Activated naive CD8-positive, alpha-beta T cell treated with anti-CD3 and anti-CD28 coated beads, Interleukin-2, amount 50 U/mL, for 24 hours (primary cell): ENCODE data around the gene TMEM132C.

Source experiments
- ATAC-seq: fragments of 150-1000 bp; cut with Tn5 transposase; one replicate; pipeline ENCODE4 v1.10.0; 2021
- DNase-seq: peaks from one replicate; pipeline ENCODE4 v3.0.0; 2021
- H3K27ac Mint-ChIP-seq: one replicate; pipeline ENCODE4 v1.8.0; 2021; ENCODE audit warnings: mild to moderate bottlenecking, mixed read lengths
- H3K27me3 Mint-ChIP-seq: one replicate; pipeline ENCODE4 v1.8.0; 2021; ENCODE audit warnings: mixed read lengths
- H3K36me3 Mint-ChIP-seq: one replicate; pipeline ENCODE4 v1.8.0; 2021; ENCODE audit warnings: low read depth, mixed read lengths
- H3K4me1 Mint-ChIP-seq: one replicate; pipeline ENCODE4 v1.8.0; 2021; ENCODE audit warnings: mixed read lengths
- H3K4me3 Mint-ChIP-seq: one replicate; pipeline ENCODE4 v1.8.0; 2021; ENCODE audit warnings: mild to moderate bottlenecking, moderate library complexity, mixed read lengths
- H3K9me3 Mint-ChIP-seq: one replicate; pipeline ENCODE4 v1.8.0; 2021; ENCODE audit warnings: mixed read lengths

TMEM132C gene

GRCh38 chr12:128444598-128444997 is 177.6 kb downstream of the TMEM132C start:
- Mint-ChIP-seq H3K9me3 (no peaks in the 10 kb centered on the region), H3K4me1 (no peaks in the 10 kb centered on the region), H3K27ac (no peak overlapping the region), H3K4me3 (no peak overlapping the region), H3K36me3 (no peaks in the 10 kb centered on the region), H3K27me3 (no peaks in the 10 kb centered on the region)
- ATAC-seq = no peak
- no peak for DNase-seq

GRCh38 chr12:128445415-128446127 is 178.6 kb downstream of the TMEM132C start:
- Mint-ChIP-seq H3K4me1 (no peaks in the 10 kb centered on the region), H3K27me3 (no peaks in the 10 kb centered on the region), H3K27ac (no peak overlapping the region), H3K4me3 (no peak overlapping the region), H3K9me3 (no peaks in the 10 kb centered on the region), H3K36me3 (no peaks in the 10 kb centered on the region)
- ATAC-seq (no peak), DNase-seq (no peak)

GRCh38 chr12:128449146-128449894 is 182.3 kb downstream of the TMEM132C start:
- Mint-ChIP-seq H3K4me1 (no peaks in the 10 kb centered on the region), H3K27me3 (no peaks in the 10 kb centered on the region), H3K4me3 (no peak overlapping the region), H3K9me3 (no peaks in the 10 kb centered on the region), H3K36me3 (no peaks in the 10 kb centered on the region), H3K27ac (no peak overlapping the region)
- DNase-seq (no peak), ATAC-seq (no peak)

- H3K27ac Mint-ChIP-seq = no peak overlapping the region
- ATAC-seq = no peak
Measured at GRCh38 chr12:128450810-128451209, 183.8 kb downstream of the TMEM132C start.

GRCh38 chr12:128455851-128456250 is 188.9 kb downstream of the TMEM132C start:
- H3K36me3 Mint-ChIP-seq = no peaks in the 10 kb centered on the region
- no peak overlapping the region for H3K27ac Mint-ChIP-seq
- DNase-seq (no peak), ATAC-seq (no peak)
- H3K27me3 Mint-ChIP-seq = no peaks in the 10 kb centered on the region
- H3K4me3 Mint-ChIP-seq = no peak overlapping the region
- H3K4me1 Mint-ChIP-seq = no peaks in the 10 kb centered on the region
- H3K9me3 Mint-ChIP-seq = peaks cover 5% of the 10 kb centered on the region

More at GRCh38 chr12:128450810-128451209, 183.8 kb downstream of the TMEM132C start:
- H3K4me1 Mint-ChIP-seq = no peaks in the 10 kb centered on the region
- no peaks in the 10 kb centered on the region for H3K27me3 Mint-ChIP-seq
- peaks cover 4% of the 10 kb centered on the region for H3K9me3 Mint-ChIP-seq
- no peak for DNase-seq
- H3K4me3 Mint-ChIP-seq = no peak overlapping the region
- H3K36me3 Mint-ChIP-seq = no peaks in the 10 kb centered on the region

GRCh38 chr12:128456922-128457321 is 190.0 kb downstream of the TMEM132C start:
- Mint-ChIP-seq H3K27ac (no peak overlapping the region), H3K36me3 (no peaks in the 10 kb centered on the region), H3K4me3 (no peak overlapping the region), H3K4me1 (no peaks in the 10 kb centered on the region), H3K9me3 (peaks cover 5% of the 10 kb centered on the region), H3K27me3 (no peaks in the 10 kb centered on the region)
- no peak for DNase-seq
- ATAC-seq = no peak

GRCh38 chr12:128458301-128458974 is 191.5 kb downstream of the TMEM132C start:
- Mint-ChIP-seq H3K36me3 (no peaks in the 10 kb centered on the region), H3K27me3 (no peaks in the 10 kb centered on the region), H3K9me3 (peaks cover 5% of the 10 kb centered on the region), H3K27ac (no peak overlapping the region), H3K4me3 (no peak overlapping the region), H3K4me1 (no peaks in the 10 kb centered on the region)
- no peak for DNase-seq
- ATAC-seq = no peak

- H3K9me3 Mint-ChIP-seq = peaks cover 5% of the 10 kb centered on the region
- no peak for DNase-seq
- H3K27ac Mint-ChIP-seq = no peak overlapping the region
- no peak for ATAC-seq
- H3K4me3 Mint-ChIP-seq = no peak overlapping the region
- no peaks in the 10 kb centered on the region for H3K36me3 Mint-ChIP-seq
- H3K27me3 Mint-ChIP-seq = no peaks in the 10 kb centered on the region
- no peaks in the 10 kb centered on the region for H3K4me1 Mint-ChIP-seq
Measured at GRCh38 chr12:128459067-128459466, 192.1 kb downstream of the TMEM132C start.

- H3K4me1 Mint-ChIP-seq = no peaks in the 10 kb centered on the region
- H3K27me3 Mint-ChIP-seq = no peaks in the 10 kb centered on the region
- no peak overlapping the region for H3K4me3 Mint-ChIP-seq
- no peak for ATAC-seq
- H3K27ac Mint-ChIP-seq = no peak overlapping the region
- no peaks in the 10 kb centered on the region for H3K36me3 Mint-ChIP-seq
- no peak for DNase-seq
- H3K9me3 Mint-ChIP-seq = no peaks in the 10 kb centered on the region
Measured at GRCh38 chr12:128463881-128464280, 196.9 kb downstream of the TMEM132C start.

GRCh38 chr12:128467882-128468281 is 200.9 kb downstream of the TMEM132C start:
- DNase-seq = no peak
- no peak overlapping the region for H3K4me3 Mint-ChIP-seq
- ATAC-seq = no peak
- H3K27ac Mint-ChIP-seq = no peak overlapping the region
- peaks cover under 1% of the 10 kb centered on the region for H3K9me3 Mint-ChIP-seq
- no peaks in the 10 kb centered on the region for H3K27me3 Mint-ChIP-seq
- H3K36me3 Mint-ChIP-seq = no peaks in the 10 kb centered on the region
- H3K4me1 Mint-ChIP-seq = no peaks in the 10 kb centered on the region

GRCh38 chr12:128468926-128469325 is 202.0 kb downstream of the TMEM132C start:
- Mint-ChIP-seq H3K9me3 (peaks cover 10% of the 10 kb centered on the region), H3K27ac (no peak overlapping the region), H3K4me3 (no peak overlapping the region), H3K36me3 (no peaks in the 10 kb centered on the region), H3K4me1 (no peaks in the 10 kb centered on the region), H3K27me3 (peaks cover 4% of the 10 kb centered on the region)
- ATAC-seq (no peak), DNase-seq (no peak)

- peaks cover 10% of the 10 kb centered on the region for H3K9me3 Mint-ChIP-seq
- no peaks in the 10 kb centered on the region for H3K4me1 Mint-ChIP-seq
- H3K27ac Mint-ChIP-seq = no peak overlapping the region
- H3K4me3 Mint-ChIP-seq = no peak overlapping the region
- DNase-seq (no peak), ATAC-seq (no peak)
- H3K27me3 Mint-ChIP-seq = peaks cover 4% of the 10 kb centered on the region
- no peaks in the 10 kb centered on the region for H3K36me3 Mint-ChIP-seq
Measured at GRCh38 chr12:128471491-128471890, 204.5 kb downstream of the TMEM132C start.

- no peak overlapping the region for H3K4me3 Mint-ChIP-seq
- H3K27ac Mint-ChIP-seq = no peak overlapping the region
- DNase-seq (no peak), ATAC-seq (no peak)
- H3K9me3 Mint-ChIP-seq = peaks cover 10% of the 10 kb centered on the region
- H3K36me3 Mint-ChIP-seq = no peaks in the 10 kb centered on the region
- H3K4me1 Mint-ChIP-seq = no peaks in the 10 kb centered on the region
- H3K27me3 Mint-ChIP-seq = peaks cover 4% of the 10 kb centered on the region
Measured at GRCh38 chr12:128474916-128475315, 207.9 kb downstream of the TMEM132C start.

- DNase-seq (no peak), ATAC-seq (no peak)
- H3K9me3 Mint-ChIP-seq = peaks cover 10% of the 10 kb centered on the region
- no peak overlapping the region for H3K4me3 Mint-ChIP-seq
- no peak overlapping the region for H3K27ac Mint-ChIP-seq
- no peaks in the 10 kb centered on the region for H3K4me1 Mint-ChIP-seq
- peaks cover 4% of the 10 kb centered on the region for H3K27me3 Mint-ChIP-seq
- H3K36me3 Mint-ChIP-seq = no peaks in the 10 kb centered on the region
Measured at GRCh38 chr12:128476266-128476665, 209.3 kb downstream of the TMEM132C start.
